ENCODE data around the gene TAF8.

The TAF8 gene

GRCh38 chr6:42086046-42087035 is 36.0 kb downstream of the TAF8 start:
- H3K36me3 Mint-ChIP-seq (ENCODE audit: low read depth) = peaks cover 19% of the 10 kb centered on the region
- H3K4me1 Mint-ChIP-seq = peaks cover 8% of the 10 kb centered on the region
- peak; percentile 22 for TF ChIP-seq CTCF (IDR thresholded peaks at IDR 0.05)
- H3K27ac Mint-ChIP-seq = no peak overlapping the region
- peaks cover 7% of the 10 kb centered on the region for H3K27me3 Mint-ChIP-seq (ENCODE audit: low read depth, poor library complexity)
- H3K9me3 Mint-ChIP-seq = no peaks in the 10 kb centered on the region
- DNase-seq = no peak
- no peak overlapping the region for H3K4me3 Mint-ChIP-seq

DNA sequence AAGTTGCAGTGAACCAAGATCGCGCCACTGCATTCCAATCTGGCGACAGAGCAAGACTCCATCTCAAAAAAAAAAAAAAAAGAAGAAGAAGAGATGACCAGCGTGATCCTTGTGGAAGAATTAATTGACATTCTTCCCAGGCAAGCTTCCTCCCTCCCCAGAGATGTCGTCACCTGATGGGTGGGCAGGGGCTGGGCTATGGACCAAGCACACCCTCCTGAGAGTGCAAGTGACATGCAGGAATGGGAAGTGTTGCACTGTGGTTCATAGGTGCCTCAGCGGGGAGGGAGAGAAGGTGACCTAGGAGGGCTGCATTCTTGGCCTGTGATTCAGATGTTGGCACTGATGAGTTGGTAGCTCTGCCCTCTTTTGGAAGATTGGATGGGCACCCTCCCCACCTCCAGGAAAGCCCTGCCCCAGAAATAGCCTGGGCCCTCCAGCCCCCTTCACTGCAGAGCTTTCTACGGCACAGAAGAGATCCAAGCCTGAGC is 37.8 kb downstream of the TAF8 start:
- no peak for TF ChIP-seq CTCF (IDR thresholded peaks at IDR 0.05)
- Mint-ChIP-seq H3K36me3 (ENCODE audit: low read depth) (peaks cover 6% of the 10 kb centered on the region), H3K4me3 (no peak overlapping the region), H3K27me3 (ENCODE audit: low read depth, poor library complexity) (peaks cover 17% of the 10 kb centered on the region), H3K27ac (no peak overlapping the region), H3K9me3 (no peaks in the 10 kb centered on the region), H3K4me1 (peaks cover 16% of the 10 kb centered on the region)
- no peak for DNase-seq

DNA sequence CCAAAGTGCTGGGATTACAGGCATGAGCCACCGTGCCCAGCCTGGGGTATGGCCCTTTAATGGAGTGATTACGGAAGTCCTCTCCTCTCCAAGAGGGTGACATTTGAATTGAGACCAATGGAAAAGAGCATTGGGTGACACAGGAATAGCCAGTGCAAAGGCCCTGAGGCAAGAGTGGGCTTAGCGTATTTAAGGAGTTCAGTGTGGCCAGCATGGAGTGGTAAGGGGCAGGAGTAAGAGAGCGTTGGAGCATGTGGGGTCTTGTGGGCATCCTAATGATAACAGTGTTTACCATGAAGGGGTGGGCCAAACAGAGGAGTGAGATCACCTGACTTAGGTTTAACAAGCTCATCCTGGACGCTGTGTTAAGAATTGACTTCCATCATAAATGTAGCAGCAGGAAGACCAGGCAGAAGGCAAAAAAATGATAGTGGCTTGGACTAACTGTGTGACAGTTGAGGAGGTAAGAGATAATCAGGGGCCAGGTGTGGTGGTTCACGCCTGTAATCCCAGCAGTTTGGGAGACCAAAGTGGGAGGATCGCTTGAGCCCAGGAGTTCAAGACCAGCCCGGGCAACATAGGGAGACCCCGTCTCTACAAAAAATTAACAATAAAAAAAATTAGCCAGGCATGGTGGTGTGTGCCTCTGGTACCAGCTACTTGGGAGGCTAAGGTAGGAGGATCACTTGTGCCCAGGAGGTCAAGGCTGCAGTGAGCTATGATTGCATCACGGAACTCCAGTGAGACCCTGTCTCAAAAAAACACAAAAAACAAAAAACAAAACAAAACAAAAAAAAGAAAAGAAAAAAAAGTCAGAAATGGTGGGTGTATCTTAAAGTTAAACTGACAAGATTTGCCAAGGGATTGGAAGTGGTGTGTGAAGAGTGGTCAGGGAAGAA is 40.7 kb downstream of the TAF8 start:
- no peak overlapping the region for H3K27ac Mint-ChIP-seq
- no peak for DNase-seq
- H3K4me1 Mint-ChIP-seq = peaks cover 21% of the 10 kb centered on the region
- no peaks in the 10 kb centered on the region for H3K36me3 Mint-ChIP-seq (ENCODE audit: low read depth)
- no peaks in the 10 kb centered on the region for H3K9me3 Mint-ChIP-seq
- peaks cover 24% of the 10 kb centered on the region for H3K27me3 Mint-ChIP-seq (ENCODE audit: low read depth, poor library complexity)
- no peak overlapping the region for H3K4me3 Mint-ChIP-seq
- no peak for TF ChIP-seq CTCF (IDR thresholded peaks at IDR 0.05)

DNA sequence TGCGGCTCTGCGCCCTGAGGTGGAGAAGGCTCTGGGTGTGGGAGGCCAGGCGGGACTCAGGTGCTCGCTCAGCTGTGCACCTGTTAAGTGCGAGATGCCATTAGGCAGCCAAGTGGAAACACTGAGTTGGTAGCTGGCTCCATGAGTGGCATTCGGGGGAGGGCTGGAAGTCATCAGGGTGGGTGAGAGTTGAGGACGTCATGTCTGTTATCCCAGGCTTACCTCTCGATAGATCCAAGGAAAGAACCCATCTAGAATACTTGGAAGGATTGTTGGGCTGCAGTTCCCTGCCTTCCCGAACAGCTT is 41.3 kb downstream of the TAF8 start:
- Mint-ChIP-seq H3K27me3 (ENCODE audit: low read depth, poor library complexity) (peaks cover 28% of the 10 kb centered on the region), H3K27ac (no peak overlapping the region), H3K4me3 (no peak overlapping the region), H3K36me3 (ENCODE audit: low read depth) (no peaks in the 10 kb centered on the region), H3K4me1 (peaks cover 21% of the 10 kb centered on the region), H3K9me3 (no peaks in the 10 kb centered on the region)
- DNase-seq = peak; percentile 16
- TF ChIP-seq CTCF (IDR thresholded peaks at IDR 0.05) = no peak

- Mint-ChIP-seq H3K4me3 (no peak overlapping the region), H3K27ac (no peak overlapping the region), H3K9me3 (no peaks in the 10 kb centered on the region), H3K27me3 (ENCODE audit: low read depth, poor library complexity) (peaks cover 25% of the 10 kb centered on the region), H3K4me1 (peaks cover 28% of the 10 kb centered on the region), H3K36me3 (ENCODE audit: low read depth) (no peaks in the 10 kb centered on the region)
- no peak for TF ChIP-seq CTCF (IDR thresholded peaks at IDR 0.05)
- no peak for DNase-seq
Measured at GRCh38 chr6:42093582-42094329, 43.4 kb downstream of the TAF8 start.

Data from nephron progenitor cell (in vitro differentiated cells).